Measurements from ENCODE around the gene B3GALT4. TPM values are rescaled to one million over a fixed set of nuclear protein-coding genes. Genes with fewer than 3 reads are reported as not detected.

The B3GALT4 gene
- total and polyA plus RNA-seq, 12 donors: 2.6 to 23.7 (median 13.7) TPM

GRCh38 chr6:33236852-33237251, 40.1 kb upstream of the B3GALT4 start:
- Histone ChIP-seq H3K4me1 (replicated peaks in 1 of 2) (peaks cover 0 to 3% of the 10 kb centered on the region in 2 donors), H3K36me3 (replicated peaks in 1 of 2) (no peaks in the 10 kb centered on the region), H3K9me3 (replicated peaks in 1 of 3) (no peaks in the 10 kb centered on the region), H3K4me3 (no peak overlapping the region), H3K27me3 (peaks cover 16% of the 10 kb centered on the region), H3K27ac (no peak overlapping the region)
- TF ChIP-seq CTCF (IDR thresholded peaks at IDR 0.05): no peak
- no peak for TF ChIP-seq POLR2A (IDR thresholded peaks at IDR 0.05)
- 88 to 99% (median 90%) methylated on average over 4 to 6 of the region's 6 CpGs for WGBS, 4 donors
- intact Hi-C loops (cut with DNase I): no loop called here
- DNase-seq: no peak

GRCh38 chr6:33237741-33238140, 39.2 kb upstream of the B3GALT4 start:
- Histone ChIP-seq H3K9me3 (replicated peaks in 1 of 3) (no peaks in the 10 kb centered on the region), H3K4me3 (no peak overlapping the region), H3K27me3 (peaks cover 16% of the 10 kb centered on the region), H3K27ac (no peak overlapping the region), H3K36me3 (replicated peaks in 1 of 2) (no peaks in the 10 kb centered on the region), H3K4me1 (replicated peaks in 1 of 2) (peaks cover 0 to 3% of the 10 kb centered on the region in 2 donors)
- intact Hi-C loops (cut with DNase I): no loop called here
- TF ChIP-seq CTCF (IDR thresholded peaks at IDR 0.05): no peak
- no peak for TF ChIP-seq POLR2A (IDR thresholded peaks at IDR 0.05)
- DNase-seq: peak in 2 of 7 donors; percentile 50 to 56
- WGBS, 4 donors: 26 to 59% (median 39%) methylated on average over 2 of the region's 2 CpGs

- DNase-seq: no peak
- intact Hi-C loops (cut with DNase I): loop anchor here in 1 of 2 donors (10.0 kb wide), 2 partner anchors 127 to 227 kb away; no protein-coding TSS in a partner anchor
- Histone ChIP-seq H3K27me3 (peaks cover 10% of the 10 kb centered on the region), H3K4me1 (replicated peaks in 1 of 2) (peaks cover 0 to 3% of the 10 kb centered on the region in 2 donors), H3K9me3 (replicated peaks in 1 of 3) (no peaks in the 10 kb centered on the region), H3K27ac (no peak overlapping the region), H3K4me3 (no peak overlapping the region), H3K36me3 (replicated peaks in 1 of 2) (no peaks in the 10 kb centered on the region)
- TF ChIP-seq CTCF (IDR thresholded peaks at IDR 0.05) (no peak), POLR2A (IDR thresholded peaks at IDR 0.05) (no peak)
- WGBS, 4 donors: 49 to 62% (median 59%) methylated on average over 3 of the region's 3 CpGs
Measured at GRCh38 chr6:33241968-33242367, 35.0 kb upstream of the B3GALT4 start.

- Histone ChIP-seq H3K4me1 (replicated peaks in 1 of 2) (peaks cover under 1 to 6% of the 10 kb centered on the region in 2 donors), H3K27ac (no peak overlapping the region), H3K4me3 (no peak overlapping the region), H3K9me3 (replicated peaks in 1 of 3) (no peaks in the 10 kb centered on the region), H3K36me3 (replicated peaks in 1 of 2) (no peaks in the 10 kb centered on the region), H3K27me3 (peaks cover 10% of the 10 kb centered on the region)
- TF ChIP-seq POLR2A (IDR thresholded peaks at IDR 0.05): no peak
- TF ChIP-seq CTCF (IDR thresholded peaks at IDR 0.05): no peak
- WGBS, 4 donors: 9 to 33% (median 23%) methylated on average over 1 of the region's 1 CpG
- peak in 1 of 7 donors; percentile 13 for DNase-seq
- intact Hi-C loops (cut with DNase I): loop anchor here in 1 of 2 donors (10.0 kb wide), 2 partner anchors 129 to 229 kb away; no protein-coding TSS in a partner anchor
Measured at GRCh38 chr6:33243476-33243875, 33.4 kb upstream of the B3GALT4 start.

Measured in adrenal gland (tissue), 12 donors.